GM12864 (cell line): ENCODE results near the gene PKD1.

Source experiments
- DNase-seq: peaks from one replicate; pipeline ENCODE4 v3.0.0-alpha.2; 2011; ENCODE audit warnings: low read depth
- H3K4me3 ChIP-seq: 2 replicates; pipeline ENCODE4 v1.5.1; 2011; ENCODE audit warnings: mild to moderate bottlenecking, low read depth, low read length, control low read depth
- CTCF ChIP-seq: IDR thresholded peaks from 2 replicates; pipeline ENCODE4 v1.5.1; 2011; ENCODE audit warnings: low read depth, mild to moderate bottlenecking, moderate library complexity, low read length, control low read depth, inconsistent platforms; ENCODE audit errors: missing control alignments

Gene PKD1

DNA sequence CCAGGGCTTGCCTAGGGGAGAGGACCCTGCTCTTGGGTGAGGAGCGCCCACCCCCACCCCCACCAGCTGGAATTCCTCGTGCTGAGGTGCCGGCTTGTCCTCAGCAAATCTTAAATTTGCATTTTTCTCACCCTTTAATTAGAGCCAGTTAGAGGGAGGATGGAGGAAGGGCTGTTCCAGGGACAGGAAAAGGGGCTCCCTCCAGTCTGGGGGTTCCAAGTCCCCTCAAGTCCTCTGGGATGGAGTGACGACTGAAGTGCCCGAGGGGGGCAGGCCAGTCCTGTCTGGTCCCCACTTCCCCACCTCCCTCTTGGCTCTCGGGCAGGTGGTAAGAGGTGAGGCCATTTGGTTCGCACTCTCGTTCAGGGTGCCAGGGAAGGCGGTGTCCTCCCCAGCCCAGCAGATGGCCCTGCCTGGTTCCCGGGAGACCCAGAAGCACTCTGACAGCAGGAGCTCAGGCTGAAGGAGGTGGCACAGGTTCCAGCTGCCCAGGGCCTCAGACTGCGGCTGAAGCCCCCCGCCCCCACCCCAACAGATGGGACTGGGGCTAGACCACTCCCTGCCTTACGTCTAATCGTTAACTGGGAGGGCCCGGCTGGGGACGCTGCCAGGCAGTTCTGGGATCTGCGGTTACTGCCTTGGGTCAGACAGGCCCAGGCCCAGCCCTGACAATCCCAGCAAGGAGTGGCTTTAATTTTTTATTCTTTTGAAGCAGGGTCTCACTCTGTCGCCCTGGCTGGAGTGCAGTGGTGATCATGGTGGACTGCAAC lies 14.9 kb upstream of the PKD1 start:
- no peak for TF ChIP-seq CTCF
- no peak overlapping the region for H3K4me3 ChIP-seq
- no peak for DNase-seq

DNA sequence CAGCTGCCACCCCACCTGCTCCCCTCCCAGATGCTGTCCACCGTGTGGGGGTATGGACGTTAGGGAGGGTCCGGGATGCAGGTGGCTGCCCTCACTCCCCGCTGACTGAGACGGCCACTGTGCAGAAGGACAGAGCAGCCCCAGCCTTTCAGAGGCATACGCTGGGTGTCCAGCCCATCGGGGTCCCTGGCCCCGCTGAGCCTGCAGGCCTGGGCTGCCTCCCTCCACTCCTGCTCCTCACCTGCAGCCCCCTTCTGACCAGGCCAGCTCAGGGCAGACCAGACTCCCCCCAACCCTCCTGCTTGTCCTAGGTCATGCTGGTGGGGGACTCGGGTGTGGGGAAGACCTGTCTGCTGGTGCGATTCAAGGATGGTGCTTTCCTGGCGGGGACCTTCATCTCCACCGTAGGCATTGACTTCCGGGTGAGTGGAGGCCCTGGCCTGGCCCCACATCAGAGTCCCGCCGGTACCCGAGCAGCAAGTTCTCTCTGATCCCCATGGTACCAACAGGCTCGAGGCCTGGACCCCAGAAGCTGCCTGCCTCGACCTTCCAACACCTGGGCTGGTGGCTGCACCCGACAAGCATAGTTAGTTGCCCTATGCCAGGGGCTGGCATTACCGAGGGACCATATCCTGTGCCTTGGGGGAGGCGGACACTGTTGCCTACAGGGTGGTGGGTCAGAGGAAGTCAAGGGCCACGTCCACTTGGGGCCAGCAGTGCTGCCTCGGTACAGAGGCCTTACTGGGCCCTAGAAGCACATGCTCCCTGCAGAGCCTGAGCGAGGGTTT lies 14.1 kb upstream of the PKD1 start:
- H3K4me3 ChIP-seq: peak overlapping the region; percentile 43
- no peak for TF ChIP-seq CTCF
- no peak for DNase-seq

- H3K4me3 ChIP-seq: peak overlapping the region; percentile 43
- no peak for TF ChIP-seq CTCF
- no peak for DNase-seq
These were observed 13.3 kb upstream of the PKD1 start for GRCh38 chr16:2148714-2149629.

DNA sequence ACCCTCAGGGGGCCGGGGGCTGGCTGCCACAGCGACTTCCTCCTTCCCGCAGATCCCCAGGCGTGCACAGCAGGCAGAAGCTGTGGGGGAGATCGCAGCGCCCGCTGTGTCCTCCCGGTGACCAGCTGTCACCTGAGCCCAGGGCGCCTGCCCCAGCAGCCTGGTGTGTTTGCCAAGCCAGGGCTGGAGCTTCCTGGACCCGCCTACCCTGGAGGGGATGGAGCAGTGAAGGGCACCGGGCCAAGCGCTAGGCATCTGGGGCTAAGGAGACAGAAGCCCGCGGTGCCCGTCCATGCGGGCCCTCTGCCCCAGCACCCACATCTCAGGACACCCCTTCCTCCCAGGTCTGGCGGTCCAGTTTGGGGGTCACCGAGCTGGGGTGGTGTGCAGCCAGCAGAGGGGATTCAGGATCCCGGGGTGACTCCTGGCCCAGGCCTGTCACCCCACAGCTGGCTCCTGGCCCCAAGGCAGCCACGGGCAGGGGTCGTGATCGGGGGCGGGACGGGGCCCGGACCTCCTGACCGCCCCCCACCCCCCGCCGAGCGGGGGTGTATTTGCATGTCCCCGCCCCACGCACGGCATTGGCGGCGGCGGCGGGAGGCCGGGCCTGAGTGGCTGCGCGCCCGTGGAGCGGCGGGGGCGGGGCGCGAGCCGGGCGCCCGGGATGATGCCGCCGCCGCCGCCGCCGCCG lies 12.4 kb upstream of the PKD1 start, which contains the start of gene RAB26:
TSS of gene RAB26 (plus strand) at position 645 of the 691 bp plus-strand sequence. CDS start 159 bp downstream, outside the sequence.
- no peak for TF ChIP-seq CTCF
- H3K4me3 ChIP-seq: peak within 1 kb of the TSS; percentile 43
- no peak for DNase-seq

DNA sequence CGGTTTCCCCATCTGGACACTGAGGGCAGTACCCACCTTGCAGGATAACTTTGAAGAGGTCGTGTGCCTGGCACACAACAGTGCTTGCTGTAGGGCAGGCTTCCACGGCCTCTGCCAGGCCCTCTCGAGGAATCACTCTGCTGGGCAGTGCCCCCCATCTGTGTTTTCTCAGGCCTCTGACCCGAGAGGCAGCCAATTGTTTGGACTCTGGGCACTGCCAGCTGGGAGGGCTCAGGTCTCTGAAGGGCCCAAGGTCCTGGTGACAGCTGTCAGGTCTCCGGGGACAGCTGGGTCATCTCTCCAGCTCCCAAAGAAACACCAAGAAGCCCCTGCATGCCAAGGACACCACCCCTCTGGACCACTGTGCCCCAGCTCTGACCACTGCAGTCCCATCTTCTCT lies 11.7 kb upstream of the PKD1 start:
- no peak for TF ChIP-seq CTCF
- no peak for DNase-seq
- no peak overlapping the region for H3K4me3 ChIP-seq

GRCh38 chr16:2145843-2146242 lies 10.1 kb upstream of the PKD1 start:
- DNase-seq: no peak
- no peak overlapping the region for H3K4me3 ChIP-seq
- TF ChIP-seq CTCF: no peak
